ENCODE measurements around the gene SCGB3A2.

DNA sequence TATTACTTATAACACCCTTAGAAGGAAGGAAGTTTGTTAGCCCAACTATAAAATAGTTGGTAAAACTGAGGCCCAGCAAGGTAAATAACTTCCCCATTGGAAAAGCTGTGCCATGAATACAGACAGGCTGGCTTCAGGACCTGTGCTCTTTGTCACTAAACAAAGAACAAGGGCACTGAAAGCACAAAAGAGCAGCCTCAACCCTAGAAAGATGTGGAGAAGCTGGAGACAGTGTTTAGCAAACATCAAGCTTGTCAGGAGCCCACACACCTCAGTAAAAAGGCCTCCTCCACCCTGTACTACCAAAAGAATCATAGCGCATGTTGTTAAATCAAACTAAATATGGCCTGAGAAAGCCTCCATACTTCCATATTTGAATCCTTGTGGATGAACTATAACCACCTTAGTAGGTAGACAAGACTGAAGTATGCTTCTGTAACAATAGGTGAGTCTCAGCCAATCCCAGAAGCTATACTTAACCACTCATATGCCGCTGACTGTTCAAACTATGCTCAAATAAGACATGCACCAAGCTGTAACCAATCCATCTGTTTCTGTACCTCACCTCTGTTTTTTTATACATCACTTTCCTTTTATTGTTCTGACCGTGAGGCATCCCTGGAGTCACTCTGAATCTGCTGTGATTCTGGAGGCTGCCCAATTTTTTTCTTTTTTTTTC is 18.4 kb upstream of the SCGB3A2 start:
- TF ChIP-seq TAF1 (IDR thresholded peaks at IDR 0.05; ENCODE audit: low read depth) (no peak), POLR2AphosphoS5 (IDR thresholded peaks at IDR 0.05) (no peak), EP300 (conservative IDR thresholded peaks at IDR 0.05; ENCODE audit: poor library complexity, severe bottlenecking) (no peak)
- TF ChIP-seq, protein P1, sequence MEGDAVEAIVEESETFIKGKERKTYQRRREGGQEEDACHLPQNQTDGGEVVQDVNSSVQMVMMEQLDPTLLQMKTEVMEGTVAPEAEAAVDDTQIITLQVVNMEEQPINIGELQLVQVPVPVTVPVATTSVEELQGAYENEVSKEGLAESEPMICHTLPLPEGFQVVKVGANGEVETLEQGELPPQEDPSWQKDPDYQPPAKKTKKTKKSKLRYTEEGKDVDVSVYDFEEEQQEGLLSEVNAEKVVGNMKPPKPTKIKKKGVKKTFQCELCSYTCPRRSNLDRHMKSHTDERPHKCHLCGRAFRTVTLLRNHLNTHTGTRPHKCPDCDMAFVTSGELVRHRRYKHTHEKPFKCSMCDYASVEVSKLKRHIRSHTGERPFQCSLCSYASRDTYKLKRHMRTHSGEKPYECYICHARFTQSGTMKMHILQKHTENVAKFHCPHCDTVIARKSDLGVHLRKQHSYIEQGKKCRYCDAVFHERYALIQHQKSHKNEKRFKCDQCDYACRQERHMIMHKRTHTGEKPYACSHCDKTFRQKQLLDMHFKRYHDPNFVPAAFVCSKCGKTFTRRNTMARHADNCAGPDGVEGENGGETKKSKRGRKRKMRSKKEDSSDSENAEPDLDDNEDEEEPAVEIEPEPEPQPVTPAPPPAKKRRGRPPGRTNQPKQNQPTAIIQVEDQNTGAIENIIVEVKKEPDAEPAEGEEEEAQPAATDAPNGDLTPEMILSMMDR (IDR thresholded peaks at IDR 0.05; ENCODE audit: poor library complexity, severe bottlenecking): no peak
